K562 (cell line): ENCODE data around the gene TSHR. TPM values are rescaled to one million over a fixed set of nuclear protein-coding genes. Genes with fewer than 3 reads are reported as not detected.

Experiments
- IFI16 ChIP-seq: fragments of 250-450 bp; sonication (Bioruptor Pico); IDR thresholded peaks from 2 replicates; pipeline ENCODE4 v2.1.2; 2022; ENCODE audit warnings: mild to moderate bottlenecking, inconsistent platforms
- KAT7 ChIP-seq: sonication (generic); formaldehyde crosslinking; IDR thresholded peaks from 2 replicates; pipeline ENCODE4 v1.8.0; 2022; ENCODE audit warnings: missing genetic modification reagents, mild to moderate bottlenecking, borderline replicate concordance
- MEF2A ChIP-seq: IDR thresholded peaks from 2 replicates; pipeline ENCODE4 v1.6.1; 2011; ENCODE audit warnings: low read depth, mild to moderate bottlenecking, low read length, moderate library complexity; ENCODE audit not compliant: control insufficient read depth
- MTA3 ChIP-seq: fragments of 450-650 bp; formaldehyde crosslinking; IDR thresholded peaks from 2 replicates; pipeline ENCODE4 v1.6.1; 2017; ENCODE audit warnings: mild to moderate bottlenecking, borderline replicate concordance
- PHB2 ChIP-seq: fragments of 450-650 bp; IDR thresholded peaks from 2 replicates; pipeline ENCODE4 v1.6.1; 2017; ENCODE audit warnings: low read depth
- SIN3B ChIP-seq: fragments of 450-650 bp; IDR thresholded peaks from 2 replicates; pipeline ENCODE4 v1.6.1; 2017; ENCODE audit warnings: low read depth, mild to moderate bottlenecking, moderate library complexity
- SMAD4 ChIP-seq: fragments of 250-450 bp; sonication (Bioruptor Pico); conservative IDR thresholded peaks from 2 replicates; pipeline ENCODE4 v1.8.0; 2021; ENCODE audit warnings: inconsistent platforms, mild to moderate bottlenecking, moderate library complexity
- TCF3 ChIP-seq: sonication (generic); formaldehyde crosslinking; IDR thresholded peaks from 2 replicates; pipeline ENCODE4 v1.4.0; 2020; ENCODE audit warnings: mild to moderate bottlenecking, missing genetic modification reagents
- ZBTB33 ChIP-seq: sonication (generic); formaldehyde crosslinking; IDR thresholded peaks from 2 replicates; pipeline ENCODE4 v1.8.1; 2023; ENCODE audit warnings: mild to moderate bottlenecking, missing genetic modification reagents
- ZC3H4 ChIP-seq: sonication (generic); formaldehyde crosslinking; IDR thresholded peaks from 2 replicates; pipeline ENCODE4 v1.9.0; 2021; ENCODE audit warnings: missing genetic modification reagents, borderline replicate concordance
- ZNF324 ChIP-seq: fragments of 250-450 bp; sonication (Bioruptor Pico); IDR thresholded peaks from 2 replicates; pipeline ENCODE4 v1.4.0; 2020; ENCODE audit warnings: mild to moderate bottlenecking
- ZNF449 ChIP-seq: fragments of 250-450 bp; sonication (Bioruptor Pico); IDR thresholded peaks from 2 replicates; pipeline ENCODE4 v1.8.0; 2022; ENCODE audit warnings: moderate library complexity, mild to moderate bottlenecking, inconsistent platforms
- ZNF551 ChIP-seq: fragments of 250-450 bp; sonication (Bioruptor Pico); IDR thresholded peaks from 2 replicates; pipeline ENCODE4 v1.5.0; 2021; ENCODE audit warnings: mild to moderate bottlenecking, moderate library complexity
- ZNF561 ChIP-seq: fragments of 450-650 bp; formaldehyde crosslinking; conservative IDR thresholded peaks from 2 replicates; pipeline ENCODE4 v1.4.0; 2020; ENCODE audit warnings: mild to moderate bottlenecking, moderate library complexity
- ZNF609 ChIP-seq: sonication (generic); formaldehyde crosslinking; IDR thresholded peaks from 2 replicates; pipeline ENCODE4 v1.8.1; 2023; ENCODE audit warnings: missing genetic modification reagents, mild to moderate bottlenecking, borderline replicate concordance
- polyA plus RNA-seq, 8 experiments: library from polyadenylated mRNA; depleted of rRNA in 4 of 8; stranded (reverse) in 5 of 8; unstranded in 3 of 8; fragments of >200 nt; fragmentation: Nextera tagmentation in 2 of 8; fragmentation: Illumina TruSeq in 1 of 8; extraction: Ambion mirVana in 2 of 8; extraction: Trizol in 1 of 8; gene quantifications; 2 replicates each; pipeline versions ENCODE4 v1.2.1 to v1.2.3, GENCODE V29; 2011 to 2014; ENCODE audit warnings: inconsistent platforms in 1 of 8, missing spikeins in 1 of 8
- total RNA-seq, 7 experiments: library from RNA; depleted of rRNA in 6 of 7; stranded (reverse); fragments of >200 nt in 6 of 7; fragmentation: Illumina TruSeq in 2 of 7; extraction: Trizol in 2 of 7; gene quantifications; 2 replicates each; pipeline versions ENCODE4 v1.2.1 to v1.2.3, GENCODE V29; 2011 to 2021; ENCODE audit warnings: low replicate concordance in 1 of 7
- TF ChIP-seq, protein P1 (sequence below): fragments of 450-650 bp; formaldehyde crosslinking; IDR thresholded peaks from 2 replicates; pipeline ENCODE4 v1.4.0; 2022; ENCODE audit warnings: mild to moderate bottlenecking, moderate library complexity
- TF ChIP-seq, protein P2 (sequence below): fragments of 150-350 bp; conservative IDR thresholded peaks from 2 replicates; pipeline ENCODE4 v1.6.1; 2014; ENCODE audit warnings: low read length

TSHR gene
- total and polyA plus RNA-seq, 9 of the 15 experiments (the other 6 are each of a cell fraction or from before 2014, with no cell fraction given) = 0.01 to 0.10 TPM; not detected in 7

- TF ChIP-seq ZNF551 (CRISPR knock-in tag) = no peak
- no peak for TF ChIP-seq ZNF324 (CRISPR knock-in tag)
- TF ChIP-seq ZBTB33 (CRISPR knock-in tag) = no peak
- no peak for TF ChIP-seq ZNF609
- TF ChIP-seq ZNF449 = no peak
- TF ChIP-seq IFI16 (CRISPR knock-in tag) = no peak
- TF ChIP-seq PHB2 = no peak
- no peak for TF ChIP-seq SIN3B
- no peak for TF ChIP-seq MEF2A
- TF ChIP-seq, protein P1, sequence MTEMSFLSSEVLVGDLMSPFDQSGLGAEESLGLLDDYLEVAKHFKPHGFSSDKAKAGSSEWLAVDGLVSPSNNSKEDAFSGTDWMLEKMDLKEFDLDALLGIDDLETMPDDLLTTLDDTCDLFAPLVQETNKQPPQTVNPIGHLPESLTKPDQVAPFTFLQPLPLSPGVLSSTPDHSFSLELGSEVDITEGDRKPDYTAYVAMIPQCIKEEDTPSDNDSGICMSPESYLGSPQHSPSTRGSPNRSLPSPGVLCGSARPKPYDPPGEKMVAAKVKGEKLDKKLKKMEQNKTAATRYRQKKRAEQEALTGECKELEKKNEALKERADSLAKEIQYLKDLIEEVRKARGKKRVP (CRISPR knock-in tag) = no peak
- peak; percentile 33 for TF ChIP-seq TCF3 (CRISPR knock-in tag)
- TF ChIP-seq KAT7 = no peak
- TF ChIP-seq SMAD4 = peak; percentile 39; the same call in 1 of the 2 replicates
- TF ChIP-seq, protein P2, sequence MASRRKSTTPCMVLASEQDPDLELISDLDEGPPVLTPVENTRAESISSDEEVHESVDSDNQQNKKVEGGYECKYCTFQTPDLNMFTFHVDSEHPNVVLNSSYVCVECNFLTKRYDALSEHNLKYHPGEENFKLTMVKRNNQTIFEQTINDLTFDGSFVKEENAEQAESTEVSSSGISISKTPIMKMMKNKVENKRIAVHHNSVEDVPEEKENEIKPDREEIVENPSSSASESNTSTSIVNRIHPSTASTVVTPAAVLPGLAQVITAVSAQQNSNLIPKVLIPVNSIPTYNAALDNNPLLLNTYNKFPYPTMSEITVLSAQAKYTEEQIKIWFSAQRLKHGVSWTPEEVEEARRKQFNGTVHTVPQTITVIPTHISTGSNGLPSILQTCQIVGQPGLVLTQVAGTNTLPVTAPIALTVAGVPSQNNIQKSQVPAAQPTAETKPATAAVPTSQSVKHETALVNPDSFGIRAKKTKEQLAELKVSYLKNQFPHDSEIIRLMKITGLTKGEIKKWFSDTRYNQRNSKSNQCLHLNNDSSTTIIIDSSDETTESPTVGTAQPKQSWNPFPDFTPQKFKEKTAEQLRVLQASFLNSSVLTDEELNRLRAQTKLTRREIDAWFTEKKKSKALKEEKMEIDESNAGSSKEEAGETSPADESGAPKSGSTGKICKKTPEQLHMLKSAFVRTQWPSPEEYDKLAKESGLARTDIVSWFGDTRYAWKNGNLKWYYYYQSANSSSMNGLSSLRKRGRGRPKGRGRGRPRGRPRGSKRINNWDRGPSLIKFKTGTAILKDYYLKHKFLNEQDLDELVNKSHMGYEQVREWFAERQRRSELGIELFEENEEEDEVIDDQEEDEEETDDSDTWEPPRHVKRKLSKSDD = no peak
- no peak for TF ChIP-seq MTA3
- no peak for TF ChIP-seq ZC3H4 (CRISPR knock-in tag)
- TF ChIP-seq ZNF561 (CRISPR knock-in tag) = no peak
Observed at GRCh38 chr14:81162941-81163340, 207.5 kb downstream of the TSHR start (continued).
